ENCODE data around the gene PHETA2.
"Not testable (repeated sequence)": the region's sequence is repeated elsewhere in the genome, so short reads cannot be mapped to it uniquely, and the experiment has no call there.

PHETA2 gene

GRCh38 chr22:42111798-42112197, 37.8 kb downstream of the PHETA2 start:
- DNase-seq: no peak

GRCh38 chr22:42112793-42113192, 38.7 kb downstream of the PHETA2 start:
- not testable (repeated sequence) for DNase-seq

GRCh38 chr22:42114721-42115120, 40.7 kb downstream of the PHETA2 start:
- DNase-seq: no peak

DNA sequence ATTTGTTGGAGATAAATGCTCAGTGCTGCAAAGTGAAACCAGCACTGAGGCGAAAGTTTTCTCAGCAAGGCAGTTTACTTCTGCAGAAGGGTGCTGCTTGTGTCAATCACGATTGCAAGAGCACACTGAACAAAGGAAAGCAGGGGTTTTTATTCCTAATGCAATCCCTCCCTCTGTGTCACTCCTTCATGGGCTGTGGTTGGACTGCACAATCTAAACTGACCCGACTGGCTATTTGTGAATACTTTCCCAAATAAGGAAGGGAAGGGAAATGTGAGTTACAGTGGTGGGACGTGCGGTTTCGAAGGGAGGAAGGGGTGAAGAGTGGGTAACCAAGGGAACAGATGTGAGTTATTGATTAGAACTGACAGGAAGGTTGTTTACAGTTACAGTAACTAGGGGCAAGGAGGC, 41.4 kb downstream of the PHETA2 start:
- DNase-seq: not testable (repeated sequence)

DNA sequence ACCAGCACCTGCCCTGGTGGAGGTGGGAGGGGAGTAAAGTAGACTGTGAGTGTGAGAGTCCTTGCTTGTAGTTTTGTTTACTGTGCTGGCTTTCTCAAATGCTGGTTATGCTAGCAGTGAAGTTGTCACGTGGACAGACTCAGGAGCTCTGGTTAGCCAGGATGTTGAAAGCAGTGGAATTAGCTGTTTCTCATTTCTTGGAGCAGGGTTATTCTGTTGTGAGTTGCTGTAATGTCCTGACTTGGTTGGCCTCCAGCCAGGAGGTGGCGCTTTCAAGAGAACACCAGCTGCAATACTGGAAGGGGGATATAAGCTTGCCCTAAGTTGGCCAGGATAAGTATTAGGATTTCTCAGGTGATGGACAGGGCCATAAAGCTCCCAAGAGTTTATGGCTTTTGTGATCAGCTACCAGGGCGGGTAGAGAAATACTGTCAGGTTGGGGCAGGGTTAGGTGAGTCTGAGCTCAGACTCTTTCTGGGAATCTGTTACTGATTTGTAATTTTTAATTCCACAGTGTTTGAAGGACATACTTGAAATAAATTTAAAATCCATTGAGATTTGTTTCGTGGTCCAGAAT, 42.9 kb downstream of the PHETA2 start:
- DNase-seq: no peak

DNA sequence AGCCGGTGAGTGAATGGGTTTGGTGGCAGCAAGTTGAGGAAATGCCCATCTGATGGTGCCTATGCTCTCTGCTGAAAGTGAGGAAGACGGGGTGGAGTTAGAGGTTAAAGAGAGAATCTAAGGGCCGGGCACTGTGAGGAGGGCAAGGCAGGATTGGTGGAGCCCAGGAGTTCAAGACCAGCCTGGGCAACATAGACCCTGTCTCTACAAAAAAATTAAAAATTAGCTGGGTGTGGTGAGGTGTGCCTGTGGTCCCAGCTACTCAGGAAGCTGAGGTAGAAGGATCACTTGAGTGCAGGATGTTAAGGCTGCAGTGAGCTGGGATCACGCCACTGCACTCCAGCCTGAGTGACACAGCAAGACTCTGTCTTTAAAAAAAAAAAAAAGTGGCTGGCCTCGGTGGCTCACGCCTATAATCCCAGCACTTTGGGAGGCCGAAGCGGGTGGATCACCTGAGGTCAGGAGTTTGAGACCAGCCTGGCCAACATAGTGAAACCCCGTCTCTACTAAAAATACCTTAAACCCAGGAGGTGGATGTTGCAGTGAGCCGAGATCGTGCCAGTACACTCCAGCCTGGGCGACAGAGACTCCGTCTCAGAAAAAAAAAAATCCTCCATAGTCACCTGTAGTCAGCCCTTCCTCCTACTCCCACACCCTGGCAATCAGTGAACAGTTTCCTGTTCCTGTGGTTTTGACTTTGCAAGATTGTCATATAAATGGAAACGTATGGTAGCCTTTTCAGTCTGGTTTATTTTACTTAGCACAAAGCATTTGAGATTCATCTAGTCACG, 46.4 kb downstream of the PHETA2 start:
- not testable (repeated sequence) for DNase-seq

DNA sequence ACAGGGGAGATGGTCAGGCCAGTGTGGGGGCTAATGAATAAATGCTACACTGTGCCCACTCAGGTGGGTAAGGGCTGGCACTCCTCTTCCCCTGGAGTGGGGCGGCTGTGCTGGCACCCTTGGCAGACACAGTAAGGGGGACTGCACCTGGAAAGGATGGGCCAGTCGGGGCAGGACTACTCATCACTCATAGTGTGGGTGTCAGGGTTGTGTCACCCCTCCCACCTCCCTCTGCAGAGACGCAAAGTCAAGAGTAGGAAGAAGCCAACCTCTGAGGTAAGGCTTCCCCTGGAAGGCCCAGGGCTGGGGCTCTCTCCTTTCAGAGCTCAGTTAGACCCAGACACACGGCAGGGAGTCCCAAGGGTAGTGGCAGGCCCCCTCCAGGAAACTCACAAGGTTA, 49.5 kb downstream of the PHETA2 start:
- not testable (repeated sequence) for DNase-seq

DNA sequence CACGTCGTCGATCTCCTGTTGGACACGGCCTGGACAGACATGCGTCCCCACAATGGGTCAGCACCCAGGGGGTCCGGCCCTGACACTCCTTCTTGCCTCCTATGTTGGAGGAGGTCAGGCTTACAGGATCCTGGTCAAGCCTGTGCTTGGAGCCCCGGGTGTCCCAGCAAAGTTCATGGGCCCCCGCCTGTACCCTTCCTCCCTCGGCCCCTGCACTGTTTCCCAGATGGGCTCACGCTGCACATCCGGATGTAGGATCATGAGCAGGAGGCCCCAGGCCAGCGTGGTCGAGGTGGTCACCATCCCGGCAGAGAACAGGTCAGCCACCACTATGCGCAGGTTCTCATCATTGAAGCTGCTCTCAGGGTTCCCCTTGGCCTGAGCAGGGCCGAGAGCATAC, 53.6 kb downstream of the PHETA2 start:
- DNase-seq: no peak

- DNase-seq: not testable (repeated sequence)
These were observed 54.0 kb downstream of the PHETA2 start for GRCh38 chr22:42128007-42128406.

Measured in NCI-H2227 treated with DMSO at 0.1 percent for 48 hours (cell line).